DND-41 (cell line): Measurements from ENCODE around the gene MBL2.

Experiments
- ATAC-seq: fragments of 200-7000 bp; cut with Tn5 transposase; 3 replicates; pipeline ENCODE4 v1.9.1; 2021; ENCODE audit warnings: low read depth; ENCODE audit not compliant: insufficient read depth
- DNase-seq: peaks from one replicate; pipeline ENCODE4 v3.0.0-alpha.2; 2020
- H2AFZ ChIP-seq: 2 replicates; pipeline ENCODE4 v1.6.0; 2012; ENCODE audit warnings: low read depth, low read length
- H3K27ac ChIP-seq: 2 replicates; pipeline ENCODE4 v1.5.1; 2012; ENCODE audit warnings: low read length, inconsistent platforms
- H3K27me3 ChIP-seq: fragments of 200-600 bp; sonication (generic); 2 replicates; pipeline ENCODE4 v1.6.0; 2012; ENCODE audit warnings: low read length, mild to moderate bottlenecking, inconsistent platforms; ENCODE audit not compliant: insufficient read depth, poor library complexity
- H3K36me3 ChIP-seq: 2 replicates; pipeline ENCODE4 v1.5.1; 2012; ENCODE audit warnings: low read length, inconsistent platforms; ENCODE audit not compliant: insufficient read depth
- H3K4me1 ChIP-seq: 2 replicates; pipeline ENCODE4 v1.5.1; 2012; ENCODE audit warnings: mild to moderate bottlenecking, low read length; ENCODE audit not compliant: insufficient read depth
- H3K4me2 ChIP-seq: 2 replicates; pipeline ENCODE4 v1.6.0; 2012; ENCODE audit warnings: mild to moderate bottlenecking, moderate library complexity, low read length, inconsistent platforms; ENCODE audit not compliant: insufficient read depth
- H3K4me3 ChIP-seq, 2 experiments: fragments of 200-600 bp in 1 of 2; shearing (Covaris generic) in 1 of 2; 2 replicates each; pipeline ENCODE4 v1.5.1; 2012 to 2016; ENCODE audit warnings: inconsistent platforms in 2 of 2, low read length in 2 of 2, mild to moderate bottlenecking in 2 of 2, low read depth in 1 of 2, moderate library complexity in 1 of 2
- H3K79me2 ChIP-seq: 2 replicates; pipeline ENCODE4 v1.6.0; 2012; ENCODE audit warnings: low read length, inconsistent platforms; ENCODE audit not compliant: insufficient read depth
- H3K9ac ChIP-seq: 2 replicates; pipeline ENCODE4 v1.6.0; 2012; ENCODE audit warnings: low read depth, mild to moderate bottlenecking, inconsistent platforms, low read length, moderate library complexity
- H3K9me3 ChIP-seq: 2 replicates; pipeline ENCODE4 v1.5.1; 2012; ENCODE audit warnings: low read length, moderate library complexity, mild to moderate bottlenecking, inconsistent platforms; ENCODE audit not compliant: insufficient read depth, severe bottlenecking
- H4K20me1 ChIP-seq: 2 replicates; pipeline ENCODE4 v1.6.0; 2012; ENCODE audit warnings: low read length; ENCODE audit not compliant: insufficient read depth
- CTCF ChIP-seq: IDR thresholded peaks from 2 replicates; pipeline ENCODE4 v1.5.1; 2012; ENCODE audit warnings: borderline replicate concordance, low read length, moderate library complexity, mild to moderate bottlenecking; ENCODE audit not compliant: poor library complexity, severe bottlenecking; ENCODE audit errors: extremely low read depth
- EZH2 ChIP-seq: IDR thresholded peaks from 3 replicates; pipeline ENCODE4 v1.6.1; 2012; ENCODE audit warnings: borderline replicate concordance, low read depth, mild to moderate bottlenecking, moderate library complexity, low read length, inconsistent platforms; ENCODE audit not compliant: severe bottlenecking

MBL2 gene

DNA sequence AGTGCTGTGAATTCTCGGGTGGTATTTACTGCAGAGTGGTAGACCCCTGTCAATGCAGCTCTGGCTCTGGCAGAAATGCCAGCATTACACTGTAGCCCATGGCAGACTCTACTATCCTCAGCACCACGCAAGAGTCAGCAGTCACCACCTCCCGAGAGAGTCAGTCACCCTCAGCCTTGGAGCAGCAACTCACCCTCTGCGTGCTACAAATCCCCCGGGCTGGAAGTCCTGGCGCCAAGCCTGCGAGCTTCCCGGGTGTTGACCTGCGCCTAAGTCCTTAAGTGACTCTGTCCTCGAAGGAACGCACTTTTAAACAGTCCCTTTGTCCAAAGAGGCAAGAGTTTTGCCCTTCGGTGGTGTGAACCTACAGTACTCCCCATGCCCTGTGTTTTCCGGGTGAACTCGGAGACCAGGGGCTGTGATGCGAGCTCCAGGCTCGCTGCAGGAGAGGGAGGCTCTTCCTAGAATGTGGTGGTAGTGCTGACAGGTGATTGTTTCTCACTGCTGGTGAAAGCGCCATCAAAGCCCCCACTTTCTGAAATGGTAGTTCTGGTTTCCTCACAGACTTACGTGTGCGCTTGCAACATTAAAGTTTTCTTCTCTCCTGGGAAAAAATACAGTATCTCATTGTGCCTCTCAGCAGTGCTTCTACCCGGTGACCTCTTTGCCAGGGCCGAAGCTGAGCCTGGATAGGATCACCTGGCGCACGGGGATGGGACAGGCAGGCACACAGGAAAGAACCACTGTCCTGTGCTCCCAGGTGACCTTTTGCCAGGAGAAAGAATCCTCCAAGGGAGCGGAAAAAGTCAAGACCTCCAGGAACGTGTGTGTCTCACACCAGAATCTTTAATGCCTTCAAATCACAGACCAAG is 33.1 kb upstream of the MBL2 start:
- Histone ChIP-seq H2AFZ (no peak overlapping the region), H4K20me1 (no peaks in the 10 kb centered on the region), H3K79me2 (no peaks in the 10 kb centered on the region), H3K27me3 (no peaks in the 10 kb centered on the region), H3K4me2 (no peak overlapping the region), H3K9me3 (no peaks in the 10 kb centered on the region), H3K4me1 (no peaks in the 10 kb centered on the region), H3K27ac (no peak overlapping the region), H3K9ac (no peak overlapping the region), H3K36me3 (no peaks in the 10 kb centered on the region), H3K4me3 (no peak overlapping the region)
- no peak for TF ChIP-seq CTCF
- no peak for DNase-seq
- ATAC-seq, result no peak

- Histone ChIP-seq H3K9ac (no peak overlapping the region), H3K27me3 (no peaks in the 10 kb centered on the region), H3K79me2 (no peaks in the 10 kb centered on the region), H3K4me1 (no peaks in the 10 kb centered on the region), H2AFZ (no peak overlapping the region), H3K27ac (no peak overlapping the region), H3K9me3 (no peaks in the 10 kb centered on the region), H4K20me1 (no peaks in the 10 kb centered on the region), H3K4me3 (no peak overlapping the region), H3K36me3 (no peaks in the 10 kb centered on the region), H3K4me2 (no peak overlapping the region)
- TF ChIP-seq EZH2, result no peak
- TF ChIP-seq CTCF, result no peak
- no peak for DNase-seq
- no peak for ATAC-seq
These were observed 29.4 kb upstream of the MBL2 start for GRCh38 chr10:52801947-52802346.

DNA sequence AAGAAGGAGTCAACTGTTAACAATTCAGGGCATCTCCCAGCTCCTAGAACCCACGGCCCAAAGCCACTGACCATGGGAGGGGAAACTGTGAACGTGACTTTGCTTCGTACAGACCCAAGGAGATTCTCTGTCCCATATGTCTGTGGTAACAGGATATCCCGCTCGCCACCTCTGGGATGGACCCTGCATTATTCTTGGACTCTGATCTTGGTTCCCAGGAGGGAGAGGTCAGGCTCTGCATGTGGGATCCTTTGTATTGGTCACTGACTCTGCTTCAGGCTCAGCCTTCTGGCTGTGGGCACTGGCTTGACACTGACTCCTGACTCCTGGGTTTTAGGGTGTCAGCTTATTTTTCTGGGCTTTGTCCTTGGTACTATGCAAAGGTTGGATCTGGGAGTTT is 13.5 kb upstream of the MBL2 start:
- Histone ChIP-seq H3K9ac (no peak overlapping the region), H3K27me3 (no peaks in the 10 kb centered on the region), H3K4me3 (no peak overlapping the region), H4K20me1 (no peaks in the 10 kb centered on the region), H3K9me3 (no peaks in the 10 kb centered on the region), H3K4me1 (no peaks in the 10 kb centered on the region), H3K79me2 (no peaks in the 10 kb centered on the region), H3K36me3 (no peaks in the 10 kb centered on the region), H3K27ac (no peak overlapping the region), H2AFZ (no peak overlapping the region), H3K4me2 (no peak overlapping the region)
- DNase-seq (no peak), ATAC-seq (no peak)
- TF ChIP-seq CTCF (no peak), EZH2 (no peak)
